SU-DHL-6 (cell line): ENCODE results near the gene COG5.

Experiments used
- H2AFZ ChIP-seq: fragments of 200-600 bp; sonication (generic); 2 replicates; pipeline ENCODE4 v1.6.1; 2014; ENCODE audit warnings: low read depth, mild to moderate bottlenecking, moderate library complexity, mixed read lengths, antibody characterized with exemption, low read length; ENCODE audit not compliant: severe bottlenecking
- H3F3A ChIP-seq: fragments of 200-600 bp; shearing (Covaris generic); 2 replicates; pipeline ENCODE4 v1.6.0; 2016; ENCODE audit warnings: antibody characterized with exemption, mild to moderate bottlenecking; ENCODE audit not compliant: insufficient read depth
- H3K27ac ChIP-seq: fragments of 200-600 bp; sonication (generic); 2 replicates; pipeline ENCODE4 v1.5.1; 2016; ENCODE audit warnings: low read depth, mild to moderate bottlenecking, low read length, moderate library complexity, mixed read lengths
- H3K27me3 ChIP-seq: fragments of 200-600 bp; sonication (generic), shearing (Covaris generic); 2 replicates; pipeline ENCODE4 v1.6.0; 2014; ENCODE audit warnings: mild to moderate bottlenecking, low read length
- H3K36me3 ChIP-seq: fragments of 200-600 bp; sonication (generic); 2 replicates; pipeline ENCODE4 v1.6.1; 2014; ENCODE audit warnings: mild to moderate bottlenecking, low read length, mixed read lengths
- H3K4me2 ChIP-seq: fragments of 300-600, 200-600 bp; shearing (Covaris generic), sonication (generic); 2 replicates; pipeline ENCODE4 v1.6.0; 2014; ENCODE audit warnings: low read length, low read depth, mild to moderate bottlenecking; ENCODE audit not compliant: poor library complexity, severe bottlenecking
- H3K4me3 ChIP-seq: fragments of 200-600 bp; sonication (generic); 2 replicates; pipeline ENCODE4 v1.5.1; 2014; ENCODE audit warnings: antibody characterized with exemption, low read length, mild to moderate bottlenecking, mixed read lengths; ENCODE audit not compliant: insufficient read depth, poor library complexity, severe bottlenecking
- H3K79me2 ChIP-seq: fragments of 200-600 bp; sonication (generic); 2 replicates; pipeline ENCODE4 v1.6.1; 2014; ENCODE audit warnings: mild to moderate bottlenecking, low read length, moderate library complexity; ENCODE audit not compliant: insufficient read depth
- H3K9ac ChIP-seq: fragments of 200-600 bp; sonication (generic); 2 replicates; pipeline ENCODE4 v1.7.0; 2014; ENCODE audit warnings: mild to moderate bottlenecking, low read length
- H3K9me2 ChIP-seq: fragments of 200-600 bp; sonication (generic); replicated peaks from 2 replicates; pipeline ENCODE4 v1.6.1; 2014; ENCODE audit warnings: low read length; ENCODE audit not compliant: insufficient read depth
- H3K9me3 ChIP-seq: fragments of 200-600 bp; sonication (generic); 2 replicates; pipeline ENCODE4 v1.6.1; 2014; ENCODE audit warnings: low read length, mixed read lengths; ENCODE audit not compliant: insufficient read depth
- H4K20me1 ChIP-seq: fragments of 200-600 bp; sonication (generic); 2 replicates; pipeline ENCODE4 v1.6.1; 2014; ENCODE audit warnings: low read depth, mild to moderate bottlenecking, antibody characterized with exemption, low read length, moderate library complexity, mixed read lengths
- CTCF ChIP-seq: fragments of 200-600 bp; sonication (generic); IDR thresholded peaks from one replicate; pipeline ENCODE4 v1.5.1; 2017; ENCODE audit warnings: antibody characterized with exemption, mild to moderate bottlenecking, low read length, moderate library complexity; ENCODE audit not compliant: insufficient read depth, poor library complexity, severe bottlenecking
- EZH2phosphoT487 ChIP-seq: fragments of 200-600 bp; sonication (generic), shearing (Covaris generic); conservative IDR thresholded peaks from 2 replicates; pipeline ENCODE4 v1.6.1; 2018; ENCODE audit warnings: mild to moderate bottlenecking, antibody characterized with exemption, low read length, moderate library complexity, mixed read lengths

COG5 gene

DNA sequence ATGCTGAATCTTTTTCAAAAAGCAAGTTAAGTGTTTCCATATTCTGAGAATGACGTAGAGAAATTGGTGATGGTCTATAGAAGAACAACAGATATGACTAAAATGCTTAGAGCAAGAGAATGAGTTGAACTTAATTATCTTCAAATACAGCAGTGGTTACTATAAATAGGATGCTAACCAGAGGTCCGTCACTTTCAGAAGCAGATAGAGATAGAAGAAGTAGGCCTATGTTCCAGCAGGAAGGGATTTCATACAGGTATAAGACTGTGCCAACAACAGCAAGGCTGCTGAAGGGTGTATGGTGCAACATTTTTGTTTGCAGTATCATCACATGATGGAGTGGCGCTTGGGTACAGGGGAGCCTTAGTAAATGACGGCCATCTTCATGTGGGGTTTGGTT, 326.3 kb downstream of the COG5 start:
- Histone ChIP-seq H3K9me2 (no peaks in the 10 kb centered on the region), H4K20me1 (no peaks in the 10 kb centered on the region), H2AFZ (no peak overlapping the region), H3K9me3 (no peaks in the 10 kb centered on the region), H3K36me3 (no peaks in the 10 kb centered on the region), H3K4me3 (no peak overlapping the region), H3K9ac (no peak overlapping the region), H3K27me3 (no peaks in the 10 kb centered on the region), H3F3A (no peaks in the 10 kb centered on the region), H3K27ac (no peak overlapping the region), H3K4me2 (no peak overlapping the region), H3K79me2 (no peaks in the 10 kb centered on the region)
- TF ChIP-seq EZH2phosphoT487, result no peak
- TF ChIP-seq CTCF, result no peak

GRCh38 chr7:107236862-107237261, 326.9 kb downstream of the COG5 start:
- Histone ChIP-seq H3K36me3 (no peaks in the 10 kb centered on the region), H3K79me2 (no peaks in the 10 kb centered on the region), H3K9me3 (no peaks in the 10 kb centered on the region), H2AFZ (no peak overlapping the region), H3K9me2 (no peaks in the 10 kb centered on the region), H3K4me2 (no peak overlapping the region), H3K9ac (no peak overlapping the region), H3K27ac (no peak overlapping the region), H3K27me3 (no peaks in the 10 kb centered on the region), H3K4me3 (no peak overlapping the region), H4K20me1 (no peaks in the 10 kb centered on the region), H3F3A (no peaks in the 10 kb centered on the region)
- no peak for TF ChIP-seq EZH2phosphoT487
- TF ChIP-seq CTCF, result no peak

DNA sequence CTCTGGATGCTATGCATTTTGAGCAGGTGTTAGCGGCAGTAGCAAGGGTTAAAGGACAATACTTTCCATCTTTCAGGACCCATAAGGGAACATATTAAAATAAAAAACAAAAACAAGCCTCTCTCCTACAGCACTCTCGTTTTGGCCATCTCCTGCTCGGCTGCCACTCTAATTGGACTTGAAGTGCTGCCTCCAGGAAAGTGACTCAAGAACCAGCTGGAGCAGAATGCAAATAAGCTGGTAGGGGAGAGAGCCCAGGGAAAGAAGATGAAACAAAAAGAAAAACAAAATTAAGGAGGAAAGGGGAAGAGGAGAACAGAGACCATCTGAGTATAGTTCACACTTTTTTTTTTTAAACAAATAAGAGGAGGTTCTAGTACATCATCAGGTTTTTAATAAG, 329.3 kb downstream of the COG5 start:
- H4K20me1 ChIP-seq, result no peaks in the 10 kb centered on the region
- no peaks in the 10 kb centered on the region for H3F3A ChIP-seq
- H2AFZ ChIP-seq, result no peak overlapping the region
- no peak overlapping the region for H3K9ac ChIP-seq
- no peaks in the 10 kb centered on the region for H3K36me3 ChIP-seq
- no peaks in the 10 kb centered on the region for H3K27me3 ChIP-seq
- H3K27ac ChIP-seq, result no peak overlapping the region
- TF ChIP-seq CTCF, result no peak
- no peak for TF ChIP-seq EZH2phosphoT487
- H3K9me3 ChIP-seq, result no peaks in the 10 kb centered on the region
- no peak overlapping the region for H3K4me2 ChIP-seq
- no peak overlapping the region for H3K4me3 ChIP-seq
- no peaks in the 10 kb centered on the region for H3K79me2 ChIP-seq
- no peaks in the 10 kb centered on the region for H3K9me2 ChIP-seq

DNA sequence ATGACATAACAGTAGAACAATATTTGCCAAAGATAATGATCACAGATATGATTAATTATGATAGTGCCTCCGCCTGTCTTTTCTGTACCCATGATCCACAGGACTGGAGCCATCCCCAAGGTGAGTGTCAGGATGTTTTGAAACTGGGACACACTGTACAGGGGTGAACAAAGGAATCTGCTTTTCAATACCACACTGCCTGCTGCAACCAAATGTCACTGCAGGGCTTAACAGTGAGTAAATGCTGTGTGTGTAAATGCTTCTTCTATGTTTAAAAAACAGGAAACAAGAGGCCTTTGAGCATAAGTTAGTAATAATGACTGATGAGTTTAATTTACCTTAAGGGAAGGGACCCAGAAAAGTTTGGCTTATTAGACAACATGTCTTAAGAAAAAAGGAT, 329.7 kb downstream of the COG5 start:
- no peak overlapping the region for H3K4me2 ChIP-seq
- H3K9ac ChIP-seq, result no peak overlapping the region
- H3K36me3 ChIP-seq, result no peaks in the 10 kb centered on the region
- no peaks in the 10 kb centered on the region for H3K9me2 ChIP-seq
- TF ChIP-seq EZH2phosphoT487 (no peak), CTCF (no peak)
- H3K79me2 ChIP-seq, result no peaks in the 10 kb centered on the region
- no peaks in the 10 kb centered on the region for H3K9me3 ChIP-seq
- no peak overlapping the region for H2AFZ ChIP-seq
- H4K20me1 ChIP-seq, result no peaks in the 10 kb centered on the region
- no peaks in the 10 kb centered on the region for H3K27me3 ChIP-seq
- no peaks in the 10 kb centered on the region for H3F3A ChIP-seq
- no peak overlapping the region for H3K4me3 ChIP-seq
- H3K27ac ChIP-seq, result no peak overlapping the region
